Sigmoid colon (tissue), 4 donors: ENCODE data around the gene IL36RN.

Experiments
- CTCF ChIP-seq, 4 experiments: fragments of 450-650 bp in 3 of 4; fragments of 200-600 bp in 1 of 4; IDR thresholded peaks; one replicate each; pipeline ENCODE4 v1.5.1; 2016 to 2019; ENCODE audit warnings: antibody characterized with exemption in 4 of 4, mild to moderate bottlenecking in 3 of 4, moderate library complexity in 2 of 4
- POLR2A ChIP-seq, 2 donors: fragments of 450-650 bp; IDR thresholded peaks; one replicate each; pipeline ENCODE4 v1.6.1; 2016; ENCODE audit warnings: antibody characterized with exemption in 2 of 2, mild to moderate bottlenecking in 2 of 2, moderate library complexity in 2 of 2
- POLR2AphosphoS5 ChIP-seq, 4 donors: sonication (generic); formaldehyde crosslinking; IDR thresholded peaks; one replicate each; pipeline ENCODE4 v1.6.1; 2017; ENCODE audit warnings: antibody characterized with exemption in 4 of 4

GRCh38 chr2:113111823-113112287 is 52.9 kb downstream of the IL36RN start:
- TF ChIP-seq POLR2A (IDR thresholded peaks at IDR 0.05) = no peak
- no peak for TF ChIP-seq POLR2AphosphoS5 (IDR thresholded peaks at IDR 0.05)
- no peak for TF ChIP-seq CTCF (IDR thresholded peaks at IDR 0.05)
